ENCODE results near the gene ADARB1.

ADARB1 gene

GRCh38 chr21:45040157-45040711 is 34.1 kb upstream of the ADARB1 start:
- DNase-seq = no peak

- no peak for DNase-seq
Observed at GRCh38 chr21:45040739-45041138, 33.6 kb upstream of the ADARB1 start.

GRCh38 chr21:45041351-45041805 is 33.0 kb upstream of the ADARB1 start:
- DNase-seq = no peak

GRCh38 chr21:45041984-45042663 is 32.3 kb upstream of the ADARB1 start:
- DNase-seq = no peak

GRCh38 chr21:45042664-45043161 is 31.7 kb upstream of the ADARB1 start:
- no peak for DNase-seq

- no peak for DNase-seq
Observed at GRCh38 chr21:45043541-45044020, 30.8 kb upstream of the ADARB1 start.

- no peak for DNase-seq
Observed at GRCh38 chr21:45045481-45045880, 28.9 kb upstream of the ADARB1 start.

- DNase-seq = no peak
Observed at GRCh38 chr21:45047257-45047656, 27.1 kb upstream of the ADARB1 start.

GRCh38 chr21:45048026-45048698 is 26.2 kb upstream of the ADARB1 start:
- no peak for DNase-seq

GRCh38 chr21:45048968-45049367 is 25.4 kb upstream of the ADARB1 start:
- DNase-seq = no peak

- no peak for DNase-seq
Observed at GRCh38 chr21:45049714-45050344, 24.6 kb upstream of the ADARB1 start.

GRCh38 chr21:45050345-45050796 is 24.0 kb upstream of the ADARB1 start:
- DNase-seq = no peak

GRCh38 chr21:45050797-45051489 is 23.4 kb upstream of the ADARB1 start:
- no peak for DNase-seq

- no peak for DNase-seq
Observed at GRCh38 chr21:45051580-45052434, 22.6 kb upstream of the ADARB1 start.

- DNase-seq = no peak
Observed at GRCh38 chr21:45052960-45053359, 21.4 kb upstream of the ADARB1 start.

GRCh38 chr21:45053561-45054226 is 20.7 kb upstream of the ADARB1 start:
- DNase-seq = no peak

- no peak for DNase-seq
Observed at GRCh38 chr21:45054227-45054926, 20.0 kb upstream of the ADARB1 start.

GRCh38 chr21:45054927-45055612 is 19.3 kb upstream of the ADARB1 start:
- DNase-seq = no peak

- no peak for DNase-seq
Observed at GRCh38 chr21:45055861-45056260, 18.5 kb upstream of the ADARB1 start.
